ENCODE results near the gene CNTN4. TPM values are rescaled to one million over a fixed set of nuclear protein-coding genes. Genes with fewer than 3 reads are reported as not detected.

Gene CNTN4
- total and polyA plus RNA-seq, 2 experiments from 2014 or later: 0.91 to 4.0 TPM

GRCh38 chr3:2771741-2772140, 673.1 kb downstream of the CNTN4 start:
- no peaks in the 10 kb centered on the region for H3K27me3 ChIP-seq (ENCODE audit: insufficient read depth)
- no peak for DNase-seq (ENCODE audit: low spot score)
- peaks cover 19% of the 10 kb centered on the region; the same call in 1 of the 2 replicates for H3K4me1 ChIP-seq (ENCODE audit: insufficient read depth)
- H3K4me3 ChIP-seq: no peak overlapping the region
- H3K27ac Mint-ChIP-seq: no peak overlapping the region
- H3K9me2 ChIP-seq (ENCODE audit: insufficient read depth): no peaks in the 10 kb centered on the region
- no peak overlapping the region for H3K27ac ChIP-seq (ENCODE audit: low read depth)
- no peak overlapping the region for H2AFZ ChIP-seq
- no peaks in the 10 kb centered on the region for H4K20me1 ChIP-seq (replicated peaks; ENCODE audit: insufficient read depth)
- no peaks in the 10 kb centered on the region for H3K4me1 Mint-ChIP-seq
- H3K27me3 Mint-ChIP-seq (ENCODE audit: insufficient read depth, low read depth, poor library complexity): peaks cover 6% of the 10 kb centered on the region
- H3K36me3 Mint-ChIP-seq (ENCODE audit: low read depth): peaks cover 45% of the 10 kb centered on the region
- no peak overlapping the region for H3K4me3 Mint-ChIP-seq
- no peaks in the 10 kb centered on the region for H3K79me2 ChIP-seq (replicated peaks; ENCODE audit: insufficient read depth)
- peaks cover 99% of the 10 kb centered on the region for H3K9me3 Mint-ChIP-seq
- ATAC-seq: no peak
- no peaks in the 10 kb centered on the region for H3K36me3 ChIP-seq (ENCODE audit: insufficient read depth)
- TF ChIP-seq ZNF462 (CRISPR knock-in tag; IDR thresholded peaks at IDR 0.05) (no peak), ZNF114 (CRISPR knock-in tag; IDR thresholded peaks at IDR 0.05) (no peak), CREB1 (CRISPR knock-in tag; IDR thresholded peaks at IDR 0.05; ENCODE audit: low read depth) (no peak), CTCF (conservative IDR thresholded peaks at IDR 0.05; ENCODE audit: low read depth in 2 of 2) (no peak), REST (IDR thresholded peaks at IDR 0.05; ENCODE audit: unreplicated experiment) (no peak), ETS1 (IDR thresholded peaks at IDR 0.05) (no peak), POLR2AphosphoS5 (IDR thresholded peaks at IDR 0.05; ENCODE audit: low read depth) (no peak), NANOG (IDR thresholded peaks at IDR 0.05; ENCODE audit: borderline replicate concordance) (no peak), ZNF331 (CRISPR knock-in tag; IDR thresholded peaks at IDR 0.05; ENCODE audit: low read depth) (no peak), JUNB (IDR thresholded peaks at IDR 0.05; ENCODE audit: unreplicated experiment) (no peak), EZH2phosphoT487 (IDR thresholded peaks at IDR 0.05; ENCODE audit: unreplicated experiment) (no peak), EZH2 (IDR thresholded peaks at IDR 0.05; ENCODE audit: low read depth, unreplicated experiment) (no peak), STAT1 (IDR thresholded peaks at IDR 0.05; ENCODE audit: unreplicated experiment) (no peak)
- no peaks in the 10 kb centered on the region for H3F3A ChIP-seq (replicated peaks; ENCODE audit: low read depth)
- H3K4me2 ChIP-seq: no peak overlapping the region

All from GM23338 (cell line).